DND-41 (cell line): ENCODE measurements around the gene RBM20.

ENCODE experiments used
- CTCF ChIP-seq: IDR thresholded peaks from 2 replicates; pipeline ENCODE4 v1.5.1; 2012; ENCODE audit warnings: borderline replicate concordance, low read length, moderate library complexity, mild to moderate bottlenecking; ENCODE audit not compliant: poor library complexity, severe bottlenecking; ENCODE audit errors: extremely low read depth
- EZH2 ChIP-seq: IDR thresholded peaks from 3 replicates; pipeline ENCODE4 v1.6.1; 2012; ENCODE audit warnings: borderline replicate concordance, low read depth, mild to moderate bottlenecking, moderate library complexity, low read length, inconsistent platforms; ENCODE audit not compliant: severe bottlenecking

DNA sequence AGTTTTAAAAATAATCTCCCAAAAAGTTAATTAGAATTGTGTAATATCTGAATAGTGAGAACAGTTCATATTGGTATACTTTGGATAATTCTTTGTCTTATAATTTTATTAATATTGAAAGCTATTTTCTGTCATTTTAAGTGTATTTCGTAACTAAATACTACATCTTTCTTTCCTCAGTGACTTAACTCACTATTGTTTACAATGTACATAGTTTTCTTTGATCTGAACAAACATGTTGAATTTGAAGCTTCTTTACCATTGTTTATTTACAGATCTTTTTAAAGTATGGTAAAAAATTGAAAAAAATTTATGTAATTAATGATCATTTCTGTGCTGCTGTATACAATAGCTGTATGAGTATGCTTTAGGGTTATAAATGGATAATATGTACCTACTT is 232.7 kb downstream of the RBM20 start:
- TF ChIP-seq CTCF (no peak), EZH2 (no peak)
